HepG2 (cell line): Measurements from ENCODE around the gene AFAP1.

ENCODE experiments used
- IRF2 ChIP-seq: IDR thresholded peaks from 2 replicates; pipeline ENCODE4 v1.6.1; 2018; ENCODE audit warnings: missing genetic modification reagents, missing compliant biosample characterization
- ZNF235 ChIP-seq: sonication (generic); formaldehyde crosslinking; IDR thresholded peaks from 2 replicates; pipeline ENCODE4 v1.8.1; 2023; ENCODE audit warnings: mild to moderate bottlenecking, missing genetic modification reagents, borderline replicate concordance

- TF ChIP-seq IRF2 (no peak), ZNF235 (no peak)
Observed at GRCh38 chr4:7753931-7754465, 185.7 kb downstream of the AFAP1 start.
